Measurements from ENCODE around the gene QRFPR.

- no peak for TF ChIP-seq CTCF (IDR thresholded peaks at IDR 0.05)
- no peak for TF ChIP-seq ZFX (IDR thresholded peaks at IDR 0.05; ENCODE audit: borderline replicate concordance)
Measured at GRCh38 chr4:121400632-121401031, 19.8 kb upstream of the QRFPR start.
